Upper lobe of left lung (tissue), 6 donors: ENCODE data around the gene ENTHD1. TPM values are rescaled to one million over a fixed set of nuclear protein-coding genes. Genes with fewer than 3 reads are reported as not detected.
A peak's percentile ranks its signal among the peaks of the same experiment; 100 is the strongest.

Experiments
- ATAC-seq, 2 donors: fragments of 200-7000 bp; cut with Tn5 transposase; one replicate each; pipeline ENCODE4 v1.9.1; 2022; ENCODE audit warnings: mild to moderate bottlenecking in 2 of 2, moderate library complexity in 2 of 2; ENCODE audit not compliant: low FRiP score in 2 of 2
- DNase-seq, 2 donors: peaks; one replicate each; pipeline ENCODE4 v3.0.0-alpha.2; 2019 to 2020
- H3K27ac ChIP-seq, 4 donors: fragments of 200-600 bp; sonication (generic); one replicate each; pipeline ENCODE4 v1.5.1; 2016 to 2019
- H3K27me3 ChIP-seq, 4 donors: fragments of 200-600 bp; sonication (generic); one replicate each; pipeline ENCODE4 v1.5.1; 2017 to 2019
- H3K36me3 ChIP-seq, 4 donors: fragments of 200-600 bp; sonication (generic); one replicate each; pipeline ENCODE4 v1.5.1; 2016 to 2019
- H3K4me1 ChIP-seq, 4 donors: fragments of 200-600 bp; sonication (generic); one replicate each; pipeline ENCODE4 v1.5.1; 2018 to 2019
- H3K4me3 ChIP-seq, 4 donors: fragments of 200-600 bp; sonication (generic); one replicate each; pipeline ENCODE4 v1.5.1; 2017 to 2019; ENCODE audit warnings: mild to moderate bottlenecking in 2 of 4, moderate library complexity in 1 of 4
- H3K9me3 ChIP-seq, 4 donors: fragments of 200-600 bp; sonication (generic); one replicate each; pipeline ENCODE4 v1.5.1; 2018 to 2019
- CTCF ChIP-seq, 6 experiments: fragments of 450-650 bp in 4 of 6; fragments of 200-600 bp in 2 of 6; sonication (generic) in 2 of 6; IDR thresholded peaks; one replicate each; pipeline ENCODE4 v1.5.1; 2016 to 2019; ENCODE audit warnings: antibody characterized with exemption in 6 of 6
- EP300 ChIP-seq, 4 donors: sonication (generic); formaldehyde crosslinking; IDR thresholded peaks; one replicate each; pipeline ENCODE4 v1.5.1; 2017; ENCODE audit warnings: antibody characterized with exemption in 4 of 4, control low read depth in 2 of 4
- POLR2A ChIP-seq, 4 donors: fragments of 450-650 bp; IDR thresholded peaks; one replicate each; pipeline ENCODE4 v1.5.1; 2016 to 2017; ENCODE audit warnings: antibody characterized with exemption in 4 of 4, mild to moderate bottlenecking in 2 of 4
- POLR2AphosphoS5 ChIP-seq, 2 donors: sonication (generic); formaldehyde crosslinking; IDR thresholded peaks; one replicate each; pipeline ENCODE4 v1.5.1; 2017; ENCODE audit warnings: antibody characterized with exemption in 2 of 2
- WGBS, 2 donors: methylation state at CpG; one replicate each; pipeline ENCODE4 v1.1.5; 2017 to 2018; 5-methylcytosine and 5-hydroxymethylcytosine counted together
- total RNA-seq, 6 donors: library from RNA; depleted of rRNA in 4 of 6; stranded (reverse); fragments of >200 nt in 4 of 6; gene quantifications; one replicate each; pipeline versions ENCODE4 v1.1.0 to v1.2.1, GENCODE V29; 2016 to 2021
- donor health status: DM: no; HTN: no; CAD: no; lungs with moderate emphysema.
- donor health status: DM: no; HTN: yes; CAD: no; lungs with severe emphysema.

ENTHD1 gene
- total RNA-seq, 6 donors from 2014 or later = 0.09 TPM; not detected in 5

- Histone ChIP-seq H3K27me3 (peaks cover 0 to 3% (median 0%) of the 10 kb centered on the region in 4 donors), H3K36me3 (no peaks in the 10 kb centered on the region), H3K27ac (no peak overlapping the region), H3K9me3 (no peaks in the 10 kb centered on the region), H3K4me3 (no peak overlapping the region), H3K4me1 (peaks cover 0 to 4% (median 0%) of the 10 kb centered on the region in 4 donors)
- ATAC-seq (peak in 1 of 2 donors; percentile 30), DNase-seq (peak in 1 of 2 donors; percentile 39)
- TF ChIP-seq POLR2AphosphoS5 (IDR thresholded peaks at IDR 0.05) = no peak
- TF ChIP-seq CTCF (IDR thresholded peaks at IDR 0.05) = peak; percentile 9 to 49 (median 42)
- 66 to 70% methylated on average over 7 of the region's 7 CpGs for WGBS, 2 donors
Measured at GRCh38 chr22:39932918-39933649, 39.5 kb upstream of the ENTHD1 start.

- DNase-seq (no peak), ATAC-seq (no peak)
- TF ChIP-seq POLR2A (IDR thresholded peaks at IDR 0.05) = no peak
- TF ChIP-seq CTCF (IDR thresholded peaks at IDR 0.05) = no peak
- no peak for TF ChIP-seq EP300 (IDR thresholded peaks at IDR 0.05)
- no peak for TF ChIP-seq POLR2AphosphoS5 (IDR thresholded peaks at IDR 0.05)
- 42 to 61% methylated on average over 2 of the region's 2 CpGs for WGBS, 2 donors
- peaks cover 0 to 3% (median 0%) of the 10 kb centered on the region in 4 donors for H3K27me3 ChIP-seq
- H3K4me3 ChIP-seq = no peak overlapping the region
- no peak overlapping the region for H3K27ac ChIP-seq
- peaks cover 0 to 4% (median 0%) of the 10 kb centered on the region in 4 donors for H3K4me1 ChIP-seq
- no peaks in the 10 kb centered on the region for H3K9me3 ChIP-seq
- H3K36me3 ChIP-seq = no peaks in the 10 kb centered on the region
Measured at GRCh38 chr22:39932166-39932565, 38.6 kb upstream of the ENTHD1 start.

GRCh38 chr22:39931251-39931650 lies 37.7 kb upstream of the ENTHD1 start:
- ATAC-seq = no peak
- Histone ChIP-seq H3K36me3 (no peaks in the 10 kb centered on the region), H3K27me3 (peaks cover 0 to 5% (median 0%) of the 10 kb centered on the region in 4 donors), H3K9me3 (no peaks in the 10 kb centered on the region), H3K27ac (no peak overlapping the region), H3K4me3 (no peak overlapping the region), H3K4me1 (peaks cover 0 to 6% (median 2%) of the 10 kb centered on the region in 4 donors)
- WGBS, 2 donors = 69 to 77% methylated on average over 2 of the region's 2 CpGs
- TF ChIP-seq CTCF (IDR thresholded peaks at IDR 0.05) = no peak
- no peak for TF ChIP-seq POLR2A (IDR thresholded peaks at IDR 0.05)
- TF ChIP-seq EP300 (IDR thresholded peaks at IDR 0.05) = no peak
- TF ChIP-seq POLR2AphosphoS5 (IDR thresholded peaks at IDR 0.05) = no peak
- DNase-seq = no peak

- Histone ChIP-seq H3K27ac (peak overlapping the region in 1 of 4 donors; percentile 16), H3K9me3 (no peaks in the 10 kb centered on the region), H3K4me1 (peaks cover 0 to 6% (median 2%) of the 10 kb centered on the region in 4 donors), H3K27me3 (peaks cover 0 to 4% (median 0%) of the 10 kb centered on the region in 4 donors), H3K36me3 (no peaks in the 10 kb centered on the region), H3K4me3 (no peak overlapping the region)
- ATAC-seq = no peak
- WGBS, 2 donors = 65 to 78% methylated on average over 4 of the region's 4 CpGs
- TF ChIP-seq POLR2AphosphoS5 (IDR thresholded peaks at IDR 0.05) = no peak
- no peak for TF ChIP-seq EP300 (IDR thresholded peaks at IDR 0.05)
- no peak for TF ChIP-seq POLR2A (IDR thresholded peaks at IDR 0.05)
- TF ChIP-seq CTCF (IDR thresholded peaks at IDR 0.05) = no peak
- DNase-seq = no peak
Measured at GRCh38 chr22:39928536-39929520, 35.3 kb upstream of the ENTHD1 start.
